Rectal smooth muscle tissue (tissue), 1 donor: ENCODE data around the gene RNF141.

Source experiments
- H3K27ac ChIP-seq: one replicate; pipeline ENCODE4 v1.7.0; 2013; ENCODE audit warnings: low read depth, low read length, inconsistent platforms
- H3K27me3 ChIP-seq: one replicate; pipeline ENCODE4 v1.7.0; 2013; ENCODE audit warnings: low read length; ENCODE audit not compliant: control insufficient read depth, insufficient read depth
- H3K36me3 ChIP-seq: one replicate; pipeline ENCODE4 v1.7.0; 2013; ENCODE audit warnings: low read length; ENCODE audit not compliant: control insufficient read depth, insufficient read depth
- H3K4me1 ChIP-seq: one replicate; pipeline ENCODE4 v1.7.0; 2013; ENCODE audit warnings: low read length; ENCODE audit not compliant: control insufficient read depth, insufficient read depth
- H3K4me3 ChIP-seq: one replicate; pipeline ENCODE4 v1.7.0; 2013; ENCODE audit warnings: low read length
- H3K9ac ChIP-seq: one replicate; pipeline ENCODE4 v1.7.0; 2013; ENCODE audit warnings: low read length

RNF141 gene

GRCh38 chr11:10499874-10500601 lies 40.9 kb downstream of the RNF141 start:
- peaks cover 7% of the 10 kb centered on the region for H3K36me3 ChIP-seq
- H3K4me3 ChIP-seq: no peak overlapping the region
- no peaks in the 10 kb centered on the region for H3K4me1 ChIP-seq
- H3K9ac ChIP-seq: no peak overlapping the region
- H3K27me3 ChIP-seq: no peaks in the 10 kb centered on the region
- H3K27ac ChIP-seq: no peak overlapping the region

GRCh38 chr11:10499452-10499851 lies 41.5 kb downstream of the RNF141 start:
- H3K27ac ChIP-seq: no peak overlapping the region
- no peak overlapping the region for H3K9ac ChIP-seq
- H3K36me3 ChIP-seq: peaks cover 7% of the 10 kb centered on the region

DNA sequence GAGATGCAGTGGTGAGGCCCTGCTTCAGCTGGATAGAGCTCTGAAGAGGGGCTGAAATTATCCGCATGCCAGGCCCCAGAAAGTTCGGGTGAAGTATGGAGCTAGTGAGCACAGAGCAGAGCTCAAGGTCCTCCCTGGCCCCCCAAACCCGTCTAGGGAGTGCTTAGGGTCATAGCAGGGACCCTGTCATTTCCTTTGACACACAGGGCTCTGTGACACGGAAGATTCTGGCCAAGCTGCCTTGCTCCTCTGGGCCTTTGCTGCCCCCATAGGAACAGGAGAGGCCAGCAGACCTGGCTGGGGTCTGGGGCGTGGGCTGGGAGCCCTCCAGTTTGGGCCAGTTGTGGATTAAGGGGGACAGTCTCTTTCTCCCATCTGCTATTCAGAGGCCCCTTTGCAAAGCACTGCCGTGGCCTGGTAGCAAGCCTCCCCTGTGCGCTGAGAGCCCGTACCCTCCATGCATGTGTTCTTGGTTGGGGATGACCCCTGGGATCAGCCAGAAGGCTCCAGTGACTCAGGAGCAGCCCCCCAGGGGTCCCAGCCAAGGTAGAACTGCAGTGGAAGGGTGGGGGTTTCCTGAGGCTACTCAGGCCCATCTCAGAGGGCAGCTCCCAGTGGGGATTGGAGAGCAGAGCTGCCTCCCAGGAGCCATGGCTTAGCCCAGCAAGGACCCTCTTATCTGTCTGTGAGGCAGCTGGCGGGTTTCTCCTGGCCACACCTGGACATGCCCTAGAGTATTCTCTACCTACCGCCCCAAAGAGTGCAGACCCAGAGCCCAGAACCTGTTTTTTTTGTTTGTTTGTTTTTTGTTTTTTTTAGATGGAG lies 42.3 kb downstream of the RNF141 start:
- peaks cover 7% of the 10 kb centered on the region for H3K36me3 ChIP-seq
- no peaks in the 10 kb centered on the region for H3K27me3 ChIP-seq
- no peaks in the 10 kb centered on the region for H3K4me1 ChIP-seq
- H3K4me3 ChIP-seq: no peak overlapping the region
- H3K9ac ChIP-seq: no peak overlapping the region
- no peak overlapping the region for H3K27ac ChIP-seq

More at GRCh38 chr11:10499452-10499851, 41.5 kb downstream of the RNF141 start:
- H3K27me3 ChIP-seq: no peaks in the 10 kb centered on the region
- H3K4me1 ChIP-seq: no peaks in the 10 kb centered on the region
- H3K4me3 ChIP-seq: no peak overlapping the region

DNA sequence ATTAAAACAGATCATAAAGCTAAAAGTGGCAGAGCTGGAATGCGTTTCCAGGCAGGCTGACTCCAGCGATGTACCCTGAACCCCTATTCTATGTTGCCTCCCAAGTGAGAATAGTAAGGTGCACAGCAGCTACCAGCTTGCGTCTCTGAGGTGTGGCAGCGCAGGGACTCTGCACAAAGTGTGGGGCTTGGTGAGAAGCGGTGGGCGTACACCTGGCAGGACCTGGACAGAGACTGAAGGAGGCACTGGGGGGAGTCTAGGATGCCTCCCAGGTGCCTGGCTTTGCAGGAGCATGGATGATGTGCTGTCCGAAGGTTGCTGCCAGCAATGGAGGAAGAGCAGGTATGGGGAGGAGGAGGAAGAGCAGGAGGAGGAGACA lies 43.0 kb downstream of the RNF141 start:
- Histone ChIP-seq H3K27ac (no peak overlapping the region), H3K27me3 (no peaks in the 10 kb centered on the region), H3K9ac (peak overlapping the region; percentile 52), H3K4me1 (no peaks in the 10 kb centered on the region), H3K4me3 (no peak overlapping the region), H3K36me3 (peaks cover 7% of the 10 kb centered on the region)

DNA sequence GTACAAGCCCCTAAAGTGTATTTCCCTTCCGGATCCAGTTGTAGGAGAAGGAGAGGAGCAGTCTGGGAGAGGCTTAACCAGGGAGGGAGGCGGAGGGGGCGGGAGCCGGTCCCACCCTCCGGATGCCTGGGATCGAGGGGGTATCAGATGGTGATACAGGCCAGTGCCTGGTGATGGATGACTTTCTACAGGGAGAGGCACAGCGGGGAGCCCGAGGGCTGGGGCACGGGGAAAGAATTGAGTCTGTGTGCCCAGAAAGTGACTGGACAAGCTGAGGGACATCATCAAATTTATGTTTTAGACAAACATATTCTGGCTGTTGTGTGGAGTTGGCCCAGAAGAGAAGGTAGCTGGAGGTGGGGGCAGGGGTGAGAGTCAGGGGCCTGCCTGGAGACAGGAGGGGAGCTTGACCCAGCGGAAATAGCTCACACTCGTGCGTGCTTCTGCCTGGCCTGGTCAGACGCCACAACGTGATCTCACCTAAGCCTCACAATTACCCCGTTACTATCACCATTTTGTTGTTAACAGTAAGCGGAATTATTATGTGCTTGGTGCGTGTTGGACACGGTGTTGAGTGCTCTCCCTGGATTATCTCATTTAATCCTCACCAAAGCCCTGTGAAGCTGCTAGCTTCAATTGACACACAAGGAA lies 43.5 kb downstream of the RNF141 start:
- no peak overlapping the region for H3K27ac ChIP-seq
- no peaks in the 10 kb centered on the region for H3K27me3 ChIP-seq
- H3K4me1 ChIP-seq: no peaks in the 10 kb centered on the region
- H3K9ac ChIP-seq: peak overlapping the region; percentile 52
- no peak overlapping the region for H3K4me3 ChIP-seq
- peaks cover 7% of the 10 kb centered on the region for H3K36me3 ChIP-seq

DNA sequence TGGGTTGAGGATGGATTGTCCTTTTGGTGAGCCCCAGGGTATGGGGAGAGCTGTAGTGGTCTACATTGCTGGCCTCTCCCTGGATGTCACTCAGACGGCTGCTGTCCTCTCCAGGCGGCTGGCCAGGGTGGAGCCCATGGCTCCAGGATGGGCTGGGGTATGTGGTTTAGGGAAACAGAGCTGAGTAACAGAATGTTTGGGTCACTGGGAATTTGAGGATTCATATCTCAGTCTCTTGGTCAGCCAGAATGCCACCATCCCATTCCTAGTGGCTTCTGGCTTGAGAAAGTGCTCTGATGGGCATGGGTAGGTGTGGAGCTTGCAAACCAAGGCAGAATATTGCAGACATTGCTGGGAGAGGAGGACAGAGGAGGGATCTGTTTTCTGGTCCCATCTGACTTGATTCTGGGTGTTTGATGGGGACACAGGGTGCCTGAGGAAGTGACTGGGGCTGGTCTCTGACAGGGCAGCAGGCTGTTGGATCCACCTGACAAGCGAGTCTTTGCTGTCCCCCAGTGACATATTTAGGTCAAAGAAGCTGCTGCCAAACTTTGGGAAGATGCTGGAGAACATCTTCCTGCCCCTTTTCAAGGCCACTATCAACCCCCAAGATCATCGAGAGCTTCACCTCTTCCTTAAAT lies 44.6 kb downstream of the RNF141 start:
- H3K27ac ChIP-seq: no peak overlapping the region
- H3K9ac ChIP-seq: no peak overlapping the region
- no peaks in the 10 kb centered on the region for H3K27me3 ChIP-seq
- peaks cover 7% of the 10 kb centered on the region for H3K36me3 ChIP-seq
- H3K4me3 ChIP-seq: no peak overlapping the region
- H3K4me1 ChIP-seq: no peaks in the 10 kb centered on the region

- Histone ChIP-seq H3K4me3 (no peak overlapping the region), H3K27ac (no peak overlapping the region), H3K9ac (no peak overlapping the region), H3K36me3 (peaks cover 5% of the 10 kb centered on the region), H3K4me1 (no peaks in the 10 kb centered on the region), H3K27me3 (no peaks in the 10 kb centered on the region)
Observed at GRCh38 chr11:10495464-10495786, 45.6 kb downstream of the RNF141 start.

DNA sequence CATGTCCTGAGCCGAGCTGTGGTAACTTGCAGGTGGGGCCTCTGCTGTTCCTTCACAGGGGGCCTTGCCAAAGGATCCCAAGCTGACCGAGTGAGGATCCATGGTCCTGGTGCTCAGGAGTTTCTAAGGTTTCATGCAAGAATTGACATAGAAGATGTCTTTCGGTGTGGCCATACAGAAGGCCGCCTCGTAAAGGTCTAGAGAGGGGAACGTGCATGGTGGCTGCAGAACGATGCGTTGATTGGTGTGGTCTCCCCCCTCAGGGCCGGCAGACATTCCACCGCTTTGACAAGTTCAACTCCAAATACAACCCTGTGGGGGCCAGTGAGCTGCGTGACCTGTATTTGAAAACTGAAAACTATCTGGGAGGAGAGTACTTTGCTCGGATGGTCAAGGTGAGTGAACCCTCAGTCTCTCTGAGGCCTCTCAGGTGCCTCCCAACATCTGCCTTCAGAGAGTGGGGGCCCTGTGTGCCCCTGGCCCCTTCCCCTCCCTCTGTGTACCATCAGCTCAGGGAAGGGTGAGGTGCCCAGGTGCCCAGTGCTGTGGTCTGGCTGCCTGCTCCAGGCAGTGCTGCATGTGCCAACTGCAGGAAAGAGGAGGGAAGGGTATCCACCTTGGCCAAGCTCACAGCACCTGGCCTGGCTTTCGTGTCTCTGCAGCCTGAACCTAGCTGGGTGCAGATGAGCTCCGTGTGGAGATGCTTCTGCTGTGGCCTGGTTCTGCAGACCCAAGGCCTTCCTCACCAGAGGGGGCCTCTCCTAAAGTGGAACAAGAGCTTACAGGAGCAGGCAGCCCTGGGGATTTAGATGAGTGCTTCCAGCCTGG lies 46.1 kb downstream of the RNF141 start:
- Histone ChIP-seq H3K27ac (no peak overlapping the region), H3K36me3 (peaks cover 4% of the 10 kb centered on the region), H3K9ac (no peak overlapping the region), H3K27me3 (no peaks in the 10 kb centered on the region), H3K4me3 (no peak overlapping the region), H3K4me1 (no peaks in the 10 kb centered on the region)

GRCh38 chr11:10493041-10493663 lies 47.8 kb downstream of the RNF141 start:
- H3K4me3 ChIP-seq: no peak overlapping the region
- H3K36me3 ChIP-seq: peaks cover 4% of the 10 kb centered on the region
- no peaks in the 10 kb centered on the region for H3K27me3 ChIP-seq
- H3K4me1 ChIP-seq: no peaks in the 10 kb centered on the region
- no peak overlapping the region for H3K9ac ChIP-seq
- no peak overlapping the region for H3K27ac ChIP-seq

GRCh38 chr11:10492084-10492483 lies 48.9 kb downstream of the RNF141 start:
- H3K27me3 ChIP-seq: no peaks in the 10 kb centered on the region
- H3K4me3 ChIP-seq: no peak overlapping the region
- no peak overlapping the region for H3K9ac ChIP-seq
- H3K4me1 ChIP-seq: no peaks in the 10 kb centered on the region
- no peak overlapping the region for H3K27ac ChIP-seq
- peaks cover 4% of the 10 kb centered on the region for H3K36me3 ChIP-seq

DNA sequence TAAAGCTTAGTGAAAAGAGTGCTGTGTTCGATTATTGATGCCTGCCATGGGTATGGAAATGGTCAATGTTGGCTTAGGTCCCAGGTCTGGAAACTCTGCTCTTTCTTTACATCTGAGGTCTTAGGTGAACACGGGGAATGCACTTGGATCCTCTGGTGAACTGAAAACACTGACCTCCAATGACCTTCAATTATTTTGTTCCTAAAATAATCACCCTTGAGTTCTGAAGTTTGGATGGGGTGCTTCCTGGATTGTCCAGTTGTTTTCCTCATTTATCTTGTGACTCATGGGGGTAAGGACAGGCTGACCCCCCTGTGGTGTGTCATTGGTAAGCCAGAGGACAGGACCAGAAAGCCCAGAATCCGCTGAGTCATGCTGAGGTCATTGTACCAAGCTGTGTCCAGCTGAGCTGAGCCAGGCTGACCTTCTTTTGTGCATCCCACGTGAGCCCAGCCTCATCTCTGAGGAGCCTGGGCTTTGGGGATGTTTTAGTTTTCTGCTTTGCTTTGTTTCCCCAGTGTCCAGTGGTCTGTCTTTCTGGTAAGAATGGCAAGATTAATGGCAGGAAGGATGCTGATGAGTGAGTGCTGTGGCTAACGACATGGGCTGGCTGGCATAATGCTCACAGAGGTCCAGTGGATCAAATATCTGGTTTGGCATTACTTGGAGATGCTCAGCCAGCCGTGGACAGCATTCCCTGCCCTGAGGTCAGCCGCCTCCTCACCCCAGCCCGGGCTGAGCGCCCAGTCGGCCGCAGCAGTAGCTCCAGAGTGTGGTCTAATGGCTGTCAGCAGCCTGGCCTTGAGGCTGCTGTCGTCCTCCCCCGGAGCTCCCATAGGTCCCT lies 50.4 kb downstream of the RNF141 start:
- Histone ChIP-seq H3K27me3 (no peaks in the 10 kb centered on the region), H3K4me3 (no peak overlapping the region), H3K4me1 (no peaks in the 10 kb centered on the region), H3K9ac (no peak overlapping the region), H3K36me3 (peaks cover 4% of the 10 kb centered on the region), H3K27ac (peak overlapping the region; percentile 2)
